GM19023 (cell line): ENCODE results near the gene OR6S1.
"Not testable (repeated sequence)": the region's sequence is repeated elsewhere in the genome, so short reads cannot be mapped to it uniquely, and the experiment has no call there.

Experiments
- ATAC-seq: cut with Tn5 transposase; IDR thresholded peaks from one replicate; pipeline ENCODE4 v1.9.1; 2021; ENCODE audit warnings: mild to moderate bottlenecking, moderate library complexity; ENCODE audit not compliant: unreplicated experiment

Gene OR6S1

DNA sequence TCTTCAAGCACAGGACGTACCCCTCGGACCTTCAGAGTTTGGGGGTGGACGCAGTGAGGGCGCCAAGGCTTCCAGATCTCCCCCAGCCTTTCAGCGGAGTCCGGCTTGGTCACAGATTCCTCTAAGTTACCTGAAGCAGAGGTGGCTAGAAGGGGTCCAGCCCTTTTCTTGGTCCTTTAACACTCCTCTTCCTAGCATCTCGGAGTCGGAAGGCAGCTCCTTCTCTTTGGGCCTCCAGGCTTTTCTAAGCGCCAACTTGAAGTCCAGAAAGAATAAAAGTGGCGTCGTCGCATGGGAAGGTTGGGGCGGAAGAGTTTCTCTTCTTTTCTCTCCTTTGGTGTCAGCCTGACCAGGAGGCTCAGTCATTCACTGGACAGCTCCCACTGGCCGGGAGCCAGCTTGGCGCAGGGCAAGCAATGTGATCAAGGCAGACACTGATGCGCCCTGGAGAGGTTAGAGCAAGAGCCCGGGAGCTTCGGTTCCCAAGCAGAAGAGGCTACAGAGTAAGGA lies 9.6 kb downstream of the OR6S1 start:
- no peak for ATAC-seq

DNA sequence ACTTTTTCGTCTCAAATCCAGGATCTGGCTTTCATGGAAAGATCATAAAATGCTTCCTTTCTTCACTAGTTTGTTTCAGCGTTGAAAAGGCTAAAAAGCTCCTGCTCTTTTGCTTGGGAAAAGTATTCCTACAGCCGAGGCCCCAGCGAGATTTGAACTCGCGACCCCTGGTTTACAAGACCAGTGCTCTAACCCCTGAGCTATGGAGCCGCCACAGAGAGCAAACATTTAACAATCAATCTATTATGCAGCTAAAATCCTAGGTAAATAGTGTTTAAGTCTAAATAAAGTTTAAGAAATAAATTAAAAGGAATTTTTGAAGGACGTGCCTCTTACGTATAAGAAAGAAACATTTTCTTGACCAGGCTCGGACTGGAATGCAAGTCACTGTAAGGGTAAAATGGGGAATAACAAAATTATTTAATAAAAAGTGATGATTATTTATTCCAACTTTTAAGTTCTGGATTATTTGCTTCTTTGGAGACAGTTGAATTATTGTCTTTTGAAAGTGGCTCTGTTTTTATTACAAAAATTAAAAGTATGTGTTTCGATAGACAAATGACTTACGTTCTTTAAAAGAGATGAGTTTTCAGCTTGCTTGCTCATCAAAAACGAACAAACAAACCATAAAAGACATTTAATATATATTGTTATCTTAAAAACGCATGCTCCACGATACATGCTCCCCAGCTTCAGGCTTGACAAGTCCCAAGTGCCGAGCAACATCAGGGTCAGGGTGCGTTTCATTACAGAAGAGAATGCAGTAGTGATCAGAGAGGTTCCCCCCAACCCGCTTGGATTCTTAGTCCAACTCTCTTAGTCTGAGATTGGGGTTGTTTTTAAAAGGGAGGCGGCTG lies 10.2 kb downstream of the OR6S1 start:
- no peak for ATAC-seq

GRCh38 chr14:20630340-20631022 lies 11.0 kb downstream of the OR6S1 start:
- ATAC-seq = no peak

DNA sequence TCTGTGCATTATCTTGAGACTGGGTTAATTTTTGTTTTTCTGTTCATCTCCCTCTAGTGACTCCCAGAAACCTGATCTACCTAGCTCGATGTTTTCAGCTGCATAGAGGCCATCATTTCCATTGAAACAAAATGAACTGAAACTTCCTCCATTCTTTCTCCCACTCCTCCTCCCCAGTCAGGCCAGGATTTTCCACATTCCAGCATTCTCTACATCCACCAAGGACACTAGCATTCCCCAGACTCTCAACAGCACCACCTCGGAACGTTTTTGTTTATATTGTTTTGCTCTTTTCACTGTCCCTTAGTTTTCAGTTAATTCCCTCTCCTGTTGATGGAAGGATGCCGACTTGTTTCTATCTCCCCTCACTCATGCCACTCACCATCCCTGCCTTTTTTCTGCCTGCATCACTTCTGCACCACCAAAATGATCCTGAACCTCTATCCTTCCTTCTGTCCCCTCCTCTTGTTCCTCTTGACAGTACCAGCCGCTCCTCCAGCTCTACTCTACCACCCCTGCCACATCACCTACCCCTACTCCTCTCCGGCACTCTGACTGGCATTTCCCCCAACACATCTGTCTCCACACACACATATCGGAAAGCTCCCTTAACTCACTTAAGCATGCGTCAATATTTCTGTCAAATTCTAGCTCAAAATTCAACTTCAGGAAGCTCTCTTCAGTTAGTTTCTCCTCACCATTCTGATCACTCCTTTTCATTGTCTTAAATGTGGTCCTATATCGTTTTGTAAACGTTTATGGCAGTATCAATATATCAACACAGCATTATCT lies 13.2 kb downstream of the OR6S1 start:
- ATAC-seq = no peak

- no peak for ATAC-seq
Observed at GRCh38 chr14:20627346-20628027, 14.0 kb downstream of the OR6S1 start.

DNA sequence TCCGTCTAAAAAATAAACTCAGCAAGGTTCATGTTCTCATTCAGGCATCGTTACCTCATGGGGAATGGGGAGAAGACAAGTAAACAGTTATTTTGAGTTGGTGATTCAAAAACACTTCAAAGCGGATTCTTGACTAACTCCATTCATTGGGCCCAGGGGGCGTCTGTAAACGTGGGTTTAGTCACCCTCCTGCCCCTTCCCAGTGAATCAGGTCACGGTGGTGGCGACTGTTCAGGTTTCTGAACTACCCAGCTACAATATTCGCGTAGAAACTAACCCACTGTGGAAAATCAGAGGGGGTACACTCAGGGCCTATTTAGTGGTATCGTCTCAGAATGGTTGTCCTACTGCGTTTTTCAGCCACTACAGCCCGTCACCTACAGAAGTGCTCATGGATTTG lies 15.2 kb downstream of the OR6S1 start:
- ATAC-seq = no peak

GRCh38 chr14:20624495-20625070 lies 16.9 kb downstream of the OR6S1 start:
- no peak for ATAC-seq

GRCh38 chr14:20623798-20624197 lies 17.7 kb downstream of the OR6S1 start:
- ATAC-seq = no peak

GRCh38 chr14:20622816-20623291 lies 18.6 kb downstream of the OR6S1 start:
- ATAC-seq = no peak

GRCh38 chr14:20620798-20621478 lies 20.6 kb downstream of the OR6S1 start:
- no peak for ATAC-seq

DNA sequence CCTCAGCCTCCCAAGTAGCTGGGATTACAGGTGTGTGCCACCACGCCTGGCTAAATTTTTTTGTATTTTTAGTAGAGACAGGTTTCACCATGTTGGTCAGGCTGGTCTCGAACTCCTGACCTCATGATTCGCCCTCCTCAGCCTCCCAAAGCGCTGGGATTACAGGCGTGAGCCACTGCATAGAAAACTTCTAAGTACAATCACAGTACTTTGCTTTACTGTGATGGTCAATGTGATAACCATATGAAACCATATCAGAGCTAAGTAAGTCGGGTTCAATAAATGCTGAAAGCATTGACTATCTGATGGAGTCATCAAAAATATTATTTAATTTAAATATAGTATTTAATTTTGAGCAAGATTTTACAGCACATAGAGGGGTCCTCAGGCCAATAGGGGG lies 21.8 kb downstream of the OR6S1 start:
- not testable (repeated sequence) for ATAC-seq

GRCh38 chr14:20618271-20618749 lies 23.2 kb downstream of the OR6S1 start:
- ATAC-seq = no peak

DNA sequence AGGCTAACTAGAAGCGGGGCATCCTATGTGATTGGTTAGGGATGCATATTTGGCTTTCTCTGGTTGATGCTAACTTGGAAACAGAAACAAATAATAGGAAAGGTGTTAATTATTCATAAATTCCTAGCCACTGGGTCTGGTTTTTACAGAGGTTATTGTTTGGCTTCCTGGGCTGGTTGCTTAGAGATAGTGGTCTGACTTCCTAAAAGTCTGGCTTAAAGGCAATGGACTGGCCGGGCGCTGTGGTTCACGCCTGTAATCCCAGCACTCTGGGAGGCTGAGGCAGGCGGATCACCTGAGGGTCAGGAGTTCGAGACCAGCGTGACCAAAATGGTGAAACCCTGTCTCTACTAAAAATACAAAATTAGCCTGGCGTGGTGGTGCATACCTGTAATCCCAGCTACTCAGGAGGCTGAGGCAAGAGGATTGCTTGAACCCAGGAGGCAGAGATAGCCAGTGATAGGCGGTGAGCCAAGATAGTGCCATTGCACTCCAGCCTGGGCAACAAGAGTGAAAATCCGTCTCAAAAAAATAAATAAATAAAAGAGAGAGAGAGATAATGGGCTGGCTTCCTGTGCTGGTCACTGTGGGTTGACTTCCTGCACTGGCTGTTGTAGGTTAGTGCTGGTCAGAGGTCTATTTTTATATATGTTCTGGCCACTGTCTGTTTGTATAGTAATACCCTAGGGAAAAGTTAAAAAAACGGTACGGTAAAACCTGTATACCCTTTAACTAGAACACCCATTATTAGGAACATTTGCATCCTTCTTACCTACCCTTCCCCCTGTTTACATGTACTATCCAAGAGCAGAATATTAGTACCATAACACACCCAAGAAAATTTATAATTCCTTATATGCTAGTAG lies 24.1 kb downstream of the OR6S1 start:
- ATAC-seq = no peak

DNA sequence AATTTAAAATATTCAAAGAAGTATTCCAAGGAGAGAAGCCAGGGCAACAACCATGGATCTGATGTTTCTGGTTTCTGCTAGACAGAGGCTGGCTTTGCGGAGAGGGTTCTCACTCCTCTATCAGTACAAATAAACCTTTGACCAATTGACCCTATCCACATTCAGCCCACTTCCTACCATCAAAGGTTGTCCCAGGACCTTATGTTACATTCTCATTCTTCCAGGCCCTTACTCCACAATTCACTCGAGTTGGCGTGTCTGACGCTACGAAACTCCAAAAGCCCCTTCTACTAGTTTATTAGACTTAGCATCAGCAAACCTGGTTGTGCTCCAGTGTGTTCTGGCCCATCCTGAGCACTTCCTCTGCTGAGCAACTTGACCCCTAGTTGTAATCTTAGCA lies 25.5 kb downstream of the OR6S1 start:
- no peak for ATAC-seq

DNA sequence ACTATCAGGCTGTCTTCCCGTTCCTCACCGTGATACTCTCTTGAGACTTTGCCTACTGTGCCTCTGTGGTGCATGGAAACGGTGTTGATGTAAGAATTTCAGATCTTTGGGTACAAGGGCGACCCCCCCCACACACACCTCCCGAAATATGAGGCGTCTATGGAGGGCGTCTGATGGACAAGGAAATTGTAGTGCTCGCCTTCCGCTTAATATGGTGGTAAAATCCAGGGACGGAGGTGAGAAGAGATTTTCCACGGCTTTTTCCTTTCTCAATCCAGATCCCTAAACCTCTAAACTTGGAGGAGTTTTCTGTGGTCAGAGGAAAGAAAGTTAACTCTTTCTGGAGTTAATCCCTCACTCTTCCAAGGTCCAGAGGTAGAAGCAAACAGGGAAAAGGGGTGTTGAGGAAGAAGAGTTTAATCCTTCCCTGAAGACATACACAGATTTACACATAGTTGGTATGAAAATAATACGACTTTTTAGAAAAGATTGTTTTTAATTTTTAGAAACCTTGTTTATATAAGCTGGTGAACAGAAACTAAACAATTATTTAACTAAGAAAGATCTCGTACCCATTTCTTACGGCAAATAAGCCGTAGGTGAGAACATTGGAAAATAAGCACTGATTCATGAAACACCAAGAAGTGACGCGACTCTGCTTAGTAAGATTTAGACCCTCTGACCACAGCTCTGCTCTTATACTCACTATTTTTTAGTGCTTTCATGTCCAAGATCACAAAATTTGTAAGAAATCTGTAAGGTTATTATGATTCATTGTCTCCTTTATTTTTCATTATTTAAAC lies 27.3 kb downstream of the OR6S1 start:
- ATAC-seq = no peak

- peak; percentile 69 for ATAC-seq
Observed at GRCh38 chr14:20613094-20614037, 28.1 kb downstream of the OR6S1 start.

DNA sequence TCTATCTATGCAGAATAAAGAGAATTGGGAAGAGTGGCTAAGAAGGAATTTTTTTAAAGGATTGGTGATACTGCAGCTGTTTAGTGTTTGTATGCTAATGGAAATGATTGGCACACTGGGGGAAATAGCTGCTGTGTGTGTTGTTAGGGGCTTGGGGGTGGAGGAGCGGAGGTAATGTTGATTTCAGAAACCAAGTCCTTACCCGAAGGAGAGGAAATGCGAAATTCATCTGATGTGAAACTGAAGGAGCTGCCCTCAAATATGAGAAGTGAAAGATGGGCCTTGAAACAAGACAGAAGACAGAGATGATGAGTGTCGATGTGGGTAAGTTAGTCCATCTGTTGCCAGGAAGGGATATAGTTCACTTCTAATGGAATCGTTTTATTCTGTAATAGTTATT lies 29.1 kb downstream of the OR6S1 start:
- ATAC-seq = no peak
